Body of pancreas (tissue), 4 donors: ENCODE results near the gene NACC2. TPM values are rescaled to one million over a fixed set of nuclear protein-coding genes. Genes with fewer than 3 reads are reported as not detected.

ENCODE experiments used
- ATAC-seq: fragments of 150-250 bp; one replicate; pipeline ENCODE4 v1.9.1; 2016
- DNase-seq, 4 donors: peaks; one replicate each; pipeline ENCODE4 v3.0.0-alpha.2; 2019
- H3K27ac ChIP-seq, 4 donors: fragments of 200-600 bp; sonication (generic); 1 replicate in 3 of 4; 2 replicates in 1 of 4; pipeline versions ENCODE4 v1.5.1 to v1.6.1; 2016 to 2019; ENCODE audit warnings: mild to moderate bottlenecking in 1 of 4, mixed read lengths in 1 of 4, moderate library complexity in 1 of 4
- H3K27me3 ChIP-seq, 2 donors: fragments of 200-600 bp; sonication (generic); one replicate each; pipeline ENCODE4 v1.6.0; 2016; ENCODE audit warnings: mild to moderate bottlenecking in 1 of 2
- H3K36me3 ChIP-seq, 2 donors: fragments of 200-600 bp; sonication (generic); replicated peaks in 1 of 2; 2 replicates each; pipeline ENCODE4 v1.5.1; 2016; ENCODE audit warnings: low read depth in 2 of 2; ENCODE audit not compliant: insufficient read depth in 1 of 2
- H3K4me1 ChIP-seq: fragments of 200-600 bp; sonication (generic); one replicate; pipeline ENCODE4 v1.6.0; 2016
- H3K4me3 ChIP-seq, 2 donors: fragments of 200-600 bp; sonication (generic); 1 replicate in 1 of 2; 2 replicates in 1 of 2; pipeline ENCODE4 v1.5.1; 2016 to 2019
- H3K9me3 ChIP-seq, 3 donors: fragments of 200-600 bp; sonication (generic); 1 replicate in 2 of 3; 2 replicates in 1 of 3; pipeline ENCODE4 v1.5.1; 2016
- CTCF ChIP-seq, 7 experiments: fragments of 450-650 bp in 4 of 7; fragments of 200-600 bp in 3 of 7; sonication (generic) in 3 of 7; IDR thresholded peaks; one replicate each; pipeline ENCODE4 v1.5.1; 2016 to 2019; ENCODE audit warnings: antibody characterized with exemption in 7 of 7
- POLR2A ChIP-seq, 3 donors: fragments of 450-650 bp; IDR thresholded peaks; one replicate each; pipeline ENCODE4 v1.6.1; 2016; ENCODE audit warnings: antibody characterized with exemption in 3 of 3, mild to moderate bottlenecking in 2 of 3
- WGBS, 2 donors: methylation state at CpG; one replicate each; pipeline ENCODE4 v1.1.5; 2017; 5-methylcytosine and 5-hydroxymethylcytosine counted together
- intact Hi-C: fragments of 100-400 bp; cut with DNase I; formaldehyde crosslinking; loops from one replicate; pipeline ENCODE4 v1.15.1; 2023
- total RNA-seq, 2 donors: library from RNA; depleted of rRNA; stranded (reverse); fragments of >200 nt; gene quantifications; one replicate each; pipeline ENCODE4 v1.1.0, GENCODE V29; 2016

The NACC2 gene
- total RNA-seq, 2 donors from 2014 or later = 16.6 to 21.1 TPM

DNA sequence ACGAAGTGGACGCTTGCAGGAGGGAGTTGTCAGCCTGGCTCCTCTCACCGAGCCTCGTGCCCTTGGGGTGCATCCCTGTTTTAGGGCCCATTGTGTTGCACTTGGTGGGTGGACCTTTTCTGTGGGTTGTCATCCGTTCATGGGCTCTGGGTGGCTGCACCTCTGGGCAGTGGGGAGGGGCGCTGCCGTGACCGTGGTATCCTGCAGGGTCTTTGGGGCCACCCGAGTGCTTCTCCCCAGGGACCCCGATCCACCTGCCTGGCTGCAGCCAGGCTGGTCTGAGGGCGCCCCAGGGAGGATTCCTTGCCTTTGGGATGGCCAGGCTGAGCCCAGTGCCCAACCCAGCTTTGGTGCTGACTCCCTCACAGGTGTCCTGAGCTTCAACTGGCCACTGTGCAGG is 92.9 kb downstream of the NACC2 start:
- no peak for ATAC-seq
- Histone ChIP-seq H3K27ac (no peak overlapping the region), H3K27me3 (no peaks in the 10 kb centered on the region), H3K4me3 (no peak overlapping the region), H3K36me3 (no peaks in the 10 kb centered on the region), H3K4me1 (peaks cover 11% of the 10 kb centered on the region), H3K9me3 (no peaks in the 10 kb centered on the region)
- no peak for DNase-seq
- 91 to 100% methylated on average over 2 to 11 of the region's 11 CpGs for WGBS, 2 donors
- intact Hi-C loops = no loop called here
- TF ChIP-seq CTCF (IDR thresholded peaks at IDR 0.05) (no peak), POLR2A (IDR thresholded peaks at IDR 0.05) (no peak)

- Histone ChIP-seq H3K27me3 (no peaks in the 10 kb centered on the region), H3K9me3 (no peaks in the 10 kb centered on the region), H3K27ac (no peak overlapping the region), H3K36me3 (no peaks in the 10 kb centered on the region), H3K4me3 (no peak overlapping the region), H3K4me1 (peaks cover 11% of the 10 kb centered on the region)
- intact Hi-C loops = no loop called here
- TF ChIP-seq POLR2A (IDR thresholded peaks at IDR 0.05) (no peak), CTCF (IDR thresholded peaks at IDR 0.05) (no peak)
- 67 to 75% methylated on average over 12 to 18 of the region's 18 CpGs for WGBS, 2 donors
- DNase-seq = no peak
- no peak for ATAC-seq
Measured at GRCh38 chr9:136001231-136001630, 93.9 kb downstream of the NACC2 start.

- 60 to 88% methylated on average over 5 to 15 of the region's 16 CpGs for WGBS, 2 donors
- no peak for ATAC-seq
- H3K27me3 ChIP-seq = no peaks in the 10 kb centered on the region
- H3K9me3 ChIP-seq = no peaks in the 10 kb centered on the region
- H3K4me1 ChIP-seq = peaks cover 12% of the 10 kb centered on the region
- no peaks in the 10 kb centered on the region for H3K36me3 ChIP-seq
- H3K27ac ChIP-seq = no peak overlapping the region
- H3K4me3 ChIP-seq = no peak overlapping the region
- no peak for DNase-seq
- TF ChIP-seq CTCF (IDR thresholded peaks at IDR 0.05) = no peak
- no peak for TF ChIP-seq POLR2A (IDR thresholded peaks at IDR 0.05)
- intact Hi-C loops = no loop called here
Measured at GRCh38 chr9:135998410-135999071, 96.5 kb downstream of the NACC2 start.

- 74% methylated on average over 8 of the region's 10 CpGs; no CpG with 5 or more reads in 1 of the 2 donors for WGBS, 2 donors
- Histone ChIP-seq H3K4me3 (no peak overlapping the region), H3K36me3 (no peaks in the 10 kb centered on the region), H3K9me3 (no peaks in the 10 kb centered on the region), H3K4me1 (peaks cover 12% of the 10 kb centered on the region), H3K27ac (no peak overlapping the region), H3K27me3 (no peaks in the 10 kb centered on the region)
- TF ChIP-seq POLR2A (IDR thresholded peaks at IDR 0.05) = no peak
- no peak for ATAC-seq
- intact Hi-C loops = no loop called here
- no peak for DNase-seq
Measured at GRCh38 chr9:135998016-135998380, 97.1 kb downstream of the NACC2 start.

- no peaks in the 10 kb centered on the region for H3K9me3 ChIP-seq
- H3K36me3 ChIP-seq = no peaks in the 10 kb centered on the region
- intact Hi-C loops = no loop called here
- DNase-seq (no peak), ATAC-seq (no peak)
- H3K27ac ChIP-seq = no peak overlapping the region
- 81 to 83% methylated on average over 25 to 33 of the region's 34 CpGs for WGBS, 2 donors
- no peak for TF ChIP-seq POLR2A (IDR thresholded peaks at IDR 0.05)
- no peak for TF ChIP-seq CTCF (IDR thresholded peaks at IDR 0.05)
- no peaks in the 10 kb centered on the region for H3K27me3 ChIP-seq
- peaks cover 17% of the 10 kb centered on the region for H3K4me1 ChIP-seq
- no peak overlapping the region for H3K4me3 ChIP-seq
Measured at GRCh38 chr9:135997090-135998015, 97.7 kb downstream of the NACC2 start.
